ENCODE measurements around the gene SCP2.

Gene SCP2

DNA sequence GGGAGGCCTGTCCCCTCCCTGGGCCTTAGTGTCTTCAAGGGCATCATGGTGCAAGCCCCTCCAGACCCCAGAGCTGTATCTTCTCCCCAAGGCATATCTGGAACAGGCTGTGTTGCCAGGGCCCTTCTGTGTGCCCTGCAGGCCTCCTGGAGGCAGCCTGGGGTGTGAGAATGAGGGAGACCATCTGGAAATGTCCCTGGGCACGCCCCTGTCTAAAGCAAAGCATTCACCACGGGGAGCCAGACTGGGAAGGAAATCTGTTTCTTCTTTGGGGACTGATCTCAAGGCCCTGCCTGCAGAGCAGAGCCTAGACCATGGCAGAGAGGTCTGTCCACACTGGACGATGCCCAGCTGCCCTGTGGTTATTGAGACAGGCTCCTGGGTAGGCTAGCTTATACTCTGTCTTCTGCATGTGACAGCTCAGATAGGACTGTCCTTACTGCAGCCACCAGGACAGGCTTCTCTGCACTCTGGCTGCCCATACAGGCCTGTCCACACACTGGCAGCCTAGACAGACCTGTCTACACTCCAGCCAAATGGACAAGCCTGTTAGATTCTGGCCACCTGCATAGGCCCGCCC is 159.5 kb downstream of the SCP2 start:
- TF ChIP-seq FOXK2 (IDR thresholded peaks at IDR 0.05), result no peak
- no peak for TF ChIP-seq L3MBTL2 (conservative IDR thresholded peaks at IDR 0.05)
- no peak for TF ChIP-seq CTBP1 (IDR thresholded peaks at IDR 0.05; ENCODE audit: borderline replicate concordance)
- TF ChIP-seq FOXA1 (IDR thresholded peaks at IDR 0.05), result no peak
- TF ChIP-seq SUZ12 (IDR thresholded peaks at IDR 0.05), result no peak
- no peak for TF ChIP-seq ZNF384 (IDR thresholded peaks at IDR 0.05)
- TF ChIP-seq SP1 (IDR thresholded peaks at IDR 0.05), result no peak
- no peak for TF ChIP-seq ARNT (IDR thresholded peaks at IDR 0.05)
- TF ChIP-seq LEF1 (IDR thresholded peaks at IDR 0.05; ENCODE audit: borderline replicate concordance), result no peak
- no peak for TF ChIP-seq FOXM1 (IDR thresholded peaks at IDR 0.05; ENCODE audit: borderline replicate concordance)
- ChIA-PET CTCF (interaction anchor here (0.7 kb wide), 1 partner anchor 182 kb away, joined by 3 read pairs; no protein-coding TSS in a partner anchor), POLR2A (no interaction called here)
- DNase-seq (ENCODE audit: extremely low spot score), result no peak

DNA sequence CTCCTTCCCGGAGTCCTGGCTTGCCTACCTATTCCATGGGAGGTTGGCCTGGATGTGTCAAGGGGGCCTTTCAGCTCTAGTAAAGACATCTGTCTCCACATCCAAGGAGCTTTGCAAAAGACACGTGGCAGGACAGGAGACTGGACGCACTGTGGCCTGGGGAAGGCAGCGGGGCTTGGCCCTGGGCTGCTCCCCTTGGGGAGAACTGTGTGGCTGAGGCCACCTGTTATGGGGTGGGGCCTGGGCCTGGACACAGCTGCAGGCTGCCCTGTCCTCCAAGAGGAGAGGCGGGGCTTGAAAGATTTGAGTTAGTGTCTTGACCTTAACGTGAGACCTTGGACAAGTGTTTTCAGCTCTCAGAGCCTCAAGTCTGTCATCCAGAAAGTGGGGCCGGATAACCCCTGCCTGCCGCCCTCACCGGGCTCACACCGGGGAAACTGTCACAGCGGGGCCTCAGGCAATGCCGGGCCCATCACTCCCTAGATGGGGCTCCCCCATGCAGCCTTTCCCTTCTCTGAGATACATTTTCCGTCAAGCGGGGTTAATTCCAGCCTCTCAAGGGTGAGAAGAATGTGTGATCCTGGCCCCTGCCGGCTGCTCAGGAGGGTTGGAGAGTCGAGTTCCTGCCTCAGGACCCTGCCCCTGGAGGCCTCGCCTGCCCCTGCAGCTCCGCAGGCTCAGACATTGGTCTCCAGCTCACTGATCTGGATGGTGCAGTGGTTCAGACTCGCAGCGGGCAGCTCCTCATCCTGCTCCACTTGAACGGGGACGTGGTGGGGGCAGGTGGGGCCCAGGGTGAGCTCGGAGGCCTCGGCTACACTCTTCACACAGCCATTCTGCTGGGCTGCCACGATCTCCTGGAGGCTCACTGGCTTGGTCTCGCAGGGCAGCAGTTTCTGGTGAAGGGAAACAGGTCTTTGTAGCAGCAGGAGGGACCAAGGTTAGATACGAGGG is 160.5 kb downstream of the SCP2 start:
- ChIA-PET CTCF (interaction anchor here (0.7 kb wide), 1 partner anchor 183 kb away, joined by 3 read pairs; no protein-coding TSS in a partner anchor), POLR2A (no interaction called here)
- no peak for DNase-seq (ENCODE audit: extremely low spot score)
- no peak for TF ChIP-seq CTBP1 (IDR thresholded peaks at IDR 0.05; ENCODE audit: borderline replicate concordance)
- no peak for TF ChIP-seq L3MBTL2 (conservative IDR thresholded peaks at IDR 0.05)
- no peak for TF ChIP-seq SUZ12 (IDR thresholded peaks at IDR 0.05)

DNA sequence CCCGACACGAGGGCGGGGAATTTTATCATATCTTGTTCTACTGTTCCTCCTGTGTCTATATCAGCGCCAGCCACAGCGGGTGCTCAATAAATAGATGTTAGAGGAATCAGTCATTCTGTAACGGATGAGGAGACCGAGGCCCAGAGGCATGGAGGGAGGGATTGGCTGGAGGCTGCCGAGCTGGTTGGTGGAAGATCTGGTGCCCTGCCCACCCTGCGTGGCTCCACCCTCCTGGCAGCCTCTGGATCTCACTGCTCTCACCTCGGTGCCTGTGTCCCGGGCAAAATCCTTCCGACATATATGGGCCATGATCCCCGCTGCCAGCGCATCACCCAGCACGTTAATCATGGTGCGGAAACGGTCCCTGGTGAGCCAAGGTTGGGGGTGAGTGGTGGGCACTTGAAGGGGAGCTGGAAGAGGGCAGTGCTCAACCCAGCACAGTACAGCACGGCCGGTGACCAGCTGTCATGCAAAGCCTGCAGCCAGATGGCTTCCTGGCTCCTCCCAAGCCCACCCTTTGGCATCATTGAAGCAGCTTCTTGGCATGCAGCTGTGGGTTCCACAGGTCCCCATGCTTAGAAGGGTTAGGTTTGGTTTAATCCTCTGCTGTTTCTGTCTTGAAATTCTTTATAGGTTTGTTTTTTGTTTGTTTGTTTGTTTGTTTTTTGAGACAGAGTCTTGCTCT is 161.7 kb downstream of the SCP2 start:
- CTCF ChIA-PET, result no interaction called here
- TF ChIP-seq ELF4 (IDR thresholded peaks at IDR 0.05) (no peak), FOXK2 (IDR thresholded peaks at IDR 0.05) (no peak), HDGF (IDR thresholded peaks at IDR 0.05; ENCODE audit: borderline replicate concordance) (no peak), FOXA1 (IDR thresholded peaks at IDR 0.05) (no peak), SP1 (IDR thresholded peaks at IDR 0.05) (no peak), SUZ12 (IDR thresholded peaks at IDR 0.05) (no peak), BHLHE40 (IDR thresholded peaks at IDR 0.05; ENCODE audit: borderline replicate concordance) (no peak), FOXM1 (IDR thresholded peaks at IDR 0.05; ENCODE audit: borderline replicate concordance) (no peak), L3MBTL2 (conservative IDR thresholded peaks at IDR 0.05) (no peak), ARNT (IDR thresholded peaks at IDR 0.05) (no peak), NFRKB (IDR thresholded peaks at IDR 0.05) (no peak), CTBP1 (IDR thresholded peaks at IDR 0.05; ENCODE audit: borderline replicate concordance) (no peak), ZNF384 (IDR thresholded peaks at IDR 0.05) (no peak), TARDBP (IDR thresholded peaks at IDR 0.05) (no peak), LEF1 (IDR thresholded peaks at IDR 0.05; ENCODE audit: borderline replicate concordance) (no peak), PKNOX1 (IDR thresholded peaks at IDR 0.05) (no peak)
- DNase-seq (ENCODE audit: extremely low spot score), result no peak
- POLR2A ChIA-PET, result no interaction called here

- CTCF ChIA-PET, result no interaction called here
- POLR2A ChIA-PET, result no interaction called here
- TF ChIP-seq CTBP1 (IDR thresholded peaks at IDR 0.05; ENCODE audit: borderline replicate concordance), result no peak
- DNase-seq (ENCODE audit: extremely low spot score), result no peak
Measured at GRCh38 chr1:53089478-53090226, 162.6 kb downstream of the SCP2 start.

DNA sequence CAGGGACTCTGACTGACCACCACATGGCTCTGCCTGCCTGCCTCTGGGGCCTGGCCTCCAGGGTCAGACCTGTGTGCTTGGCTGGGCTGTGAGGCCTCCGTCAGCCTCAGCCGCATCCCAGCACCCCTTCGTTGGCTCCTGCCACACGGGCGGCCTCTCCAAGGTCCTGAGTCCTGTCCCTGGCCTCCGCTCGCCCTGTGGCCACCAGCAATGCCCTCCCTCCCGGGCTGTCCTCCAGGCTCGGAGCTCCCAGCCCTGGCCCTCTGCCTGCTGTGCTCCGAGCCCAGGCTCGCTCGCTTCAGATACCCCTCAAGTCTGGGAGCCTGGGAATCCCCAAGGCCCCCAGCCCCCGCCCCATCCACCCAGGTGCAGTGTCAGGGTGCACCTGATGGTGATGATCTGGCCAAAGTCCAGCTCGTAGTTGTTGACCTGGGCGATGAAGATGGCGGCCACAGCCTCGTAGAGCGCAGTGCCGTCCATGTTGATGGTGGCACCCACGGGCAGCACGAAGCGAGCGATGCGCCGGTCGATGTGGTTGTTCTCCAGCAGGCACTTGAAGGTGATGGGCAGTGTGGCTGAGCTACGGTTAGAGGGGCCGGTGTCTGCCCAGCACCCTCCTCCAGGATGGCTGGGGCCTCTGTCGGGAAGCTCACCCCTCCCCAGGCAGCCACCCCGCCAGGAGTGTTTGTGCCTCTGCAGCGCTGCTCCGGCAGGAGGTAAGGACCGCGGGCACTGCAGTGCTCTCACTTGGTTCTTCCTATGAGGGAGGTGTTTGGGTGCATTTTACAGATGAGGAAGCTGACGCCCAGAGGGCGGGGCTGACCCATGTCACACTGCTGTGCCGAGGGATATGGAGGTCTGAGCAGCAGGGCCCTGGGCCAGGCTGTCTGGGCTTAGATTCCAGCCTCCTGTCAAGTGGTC is 163.4 kb downstream of the SCP2 start:
- CTCF ChIA-PET, result interaction anchor here (0.5 kb wide), 1 partner anchor 18 kb away, joined by 3 read pairs; no protein-coding TSS in a partner anchor

More for the DNA sequence above, 163.4 kb downstream of the SCP2 start:
- DNase-seq (ENCODE audit: extremely low spot score), result no peak
- TF ChIP-seq ELF4 (IDR thresholded peaks at IDR 0.05) (no peak), ZNF384 (IDR thresholded peaks at IDR 0.05) (no peak), PKNOX1 (IDR thresholded peaks at IDR 0.05) (no peak), BHLHE40 (IDR thresholded peaks at IDR 0.05; ENCODE audit: borderline replicate concordance) (no peak), LEF1 (IDR thresholded peaks at IDR 0.05; ENCODE audit: borderline replicate concordance) (no peak), SP1 (IDR thresholded peaks at IDR 0.05) (no peak), FOXA1 (IDR thresholded peaks at IDR 0.05) (no peak), FOXK2 (IDR thresholded peaks at IDR 0.05) (no peak), HDGF (IDR thresholded peaks at IDR 0.05; ENCODE audit: borderline replicate concordance) (no peak), L3MBTL2 (conservative IDR thresholded peaks at IDR 0.05) (no peak), CTBP1 (IDR thresholded peaks at IDR 0.05; ENCODE audit: borderline replicate concordance) (no peak)
- POLR2A ChIA-PET, result no interaction called here

Data from HEK293T (cell line).